Dedifferentiated amniotic fluid mesenchymal stem cell (primary cell): ENCODE data around the gene FRYL.
"Not testable (repeated sequence)": the region's sequence is repeated elsewhere in the genome, so short reads cannot be mapped to it uniquely, and the experiment has no call there.

Experiments used
- DNase-seq: peaks from one replicate; pipeline ENCODE4 v3.0.0-alpha.2; 2016; ENCODE audit errors: extremely low spot score

Gene FRYL

DNA sequence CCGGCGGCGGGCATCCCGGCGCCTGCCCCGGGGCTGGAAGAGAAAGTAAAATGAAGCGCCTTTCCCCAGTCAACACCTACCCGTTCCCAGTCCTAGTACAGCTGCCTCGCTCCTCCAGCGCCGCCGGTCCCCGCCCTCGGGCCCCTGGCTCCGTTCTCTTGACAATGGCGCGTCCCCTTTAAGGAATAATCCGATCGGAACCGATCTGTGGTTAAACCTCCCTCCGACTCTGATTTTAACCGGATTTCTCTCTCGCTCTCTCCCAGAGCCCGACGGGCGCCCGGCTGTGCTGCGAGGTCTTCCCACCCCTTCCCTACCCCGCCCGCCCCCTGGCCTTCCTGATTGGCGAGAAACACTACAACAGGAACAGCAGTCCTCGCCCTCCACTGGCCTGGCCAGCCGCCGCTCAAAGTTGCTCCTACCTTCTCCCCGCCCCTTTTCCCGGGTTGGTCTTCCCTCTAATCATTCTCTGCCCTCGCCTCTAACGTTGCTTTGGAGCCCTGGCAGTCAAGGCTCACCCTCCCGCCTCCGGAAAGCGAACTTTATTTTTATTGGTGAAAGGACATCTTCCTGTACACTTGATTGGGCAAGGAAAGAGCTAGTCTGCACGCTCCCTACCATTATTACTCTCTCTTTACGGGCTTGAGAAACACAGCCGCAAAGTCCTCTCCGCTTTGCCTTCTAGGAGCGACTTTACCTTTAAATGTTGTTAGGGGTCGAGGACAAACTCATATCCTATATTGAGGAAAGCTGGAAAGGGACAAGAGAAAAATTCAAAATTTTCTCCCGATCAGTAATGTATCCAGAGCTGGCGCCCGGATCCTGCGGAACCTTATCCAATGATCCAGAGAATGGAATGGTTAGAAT lies at the start of gene FRYL:
Gene FRYL (minus strand): TSS at position 282 of the 867 bp plus-strand sequence. CDS start 145,869 bp downstream, outside the sequence.
- peak; percentile 100 for DNase-seq

- no peak for DNase-seq
Observed at GRCh38 chr4:48827622-48828021, 47.5 kb upstream of the FRYL start.

DNA sequence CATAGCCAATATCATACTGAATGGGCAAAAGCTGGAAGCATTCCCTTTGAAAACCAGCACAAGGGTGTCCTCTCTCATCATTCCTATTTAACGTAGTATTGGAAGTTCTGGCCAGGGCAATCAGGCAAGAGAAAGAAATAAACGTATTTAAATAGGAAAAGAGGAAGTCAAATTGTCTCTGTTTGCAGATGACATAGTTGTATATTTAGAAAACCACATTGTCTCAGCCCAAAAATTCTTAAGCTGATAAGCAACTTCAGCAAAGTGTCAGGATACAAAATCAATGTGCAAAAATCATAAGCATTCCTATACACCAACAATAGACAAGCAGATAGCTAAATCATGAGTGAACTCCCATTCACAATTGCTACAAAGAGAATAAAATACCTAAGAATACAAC lies 41.4 kb upstream of the FRYL start:
- DNase-seq = not testable (repeated sequence)

DNA sequence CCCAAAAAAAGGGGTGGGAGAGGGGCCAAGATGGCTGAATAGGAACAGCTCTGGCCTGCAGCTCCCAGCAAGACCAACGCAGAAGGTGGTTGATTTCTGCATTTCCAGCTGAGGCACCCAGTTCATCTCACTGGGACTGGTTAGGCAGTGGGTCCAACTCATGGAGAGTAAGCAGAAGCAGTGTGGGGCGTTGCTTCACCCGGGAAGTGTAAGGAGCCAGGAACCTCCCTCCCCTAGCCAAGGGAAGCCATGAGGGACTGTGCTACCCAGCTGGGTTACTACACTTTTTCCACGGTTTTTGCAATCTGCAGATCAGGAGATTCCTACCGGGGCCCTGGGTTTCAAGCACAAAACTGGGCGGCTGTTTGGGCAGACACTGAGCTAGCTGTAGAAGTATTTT lies 36.9 kb upstream of the FRYL start:
- no peak for DNase-seq

DNA sequence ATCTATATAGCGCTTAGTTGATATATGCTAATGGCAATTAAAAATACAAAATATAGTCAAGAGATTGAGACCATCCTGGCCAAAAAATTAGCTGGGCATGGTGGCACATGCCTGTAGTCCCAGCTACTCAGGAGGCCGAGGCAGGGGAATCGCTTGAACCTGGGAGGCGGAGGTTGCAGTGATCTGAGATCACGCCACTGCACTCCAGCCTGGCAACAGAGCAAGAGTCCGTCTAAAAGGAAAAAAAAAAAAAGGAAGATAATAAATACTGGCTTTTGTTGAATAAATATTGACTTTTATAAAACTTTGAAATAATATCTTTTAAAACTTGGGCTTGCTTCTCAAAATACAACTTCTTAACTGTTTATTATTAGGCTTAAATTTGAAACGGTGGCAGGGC lies 36.2 kb upstream of the FRYL start:
- DNase-seq = not testable (repeated sequence)

DNA sequence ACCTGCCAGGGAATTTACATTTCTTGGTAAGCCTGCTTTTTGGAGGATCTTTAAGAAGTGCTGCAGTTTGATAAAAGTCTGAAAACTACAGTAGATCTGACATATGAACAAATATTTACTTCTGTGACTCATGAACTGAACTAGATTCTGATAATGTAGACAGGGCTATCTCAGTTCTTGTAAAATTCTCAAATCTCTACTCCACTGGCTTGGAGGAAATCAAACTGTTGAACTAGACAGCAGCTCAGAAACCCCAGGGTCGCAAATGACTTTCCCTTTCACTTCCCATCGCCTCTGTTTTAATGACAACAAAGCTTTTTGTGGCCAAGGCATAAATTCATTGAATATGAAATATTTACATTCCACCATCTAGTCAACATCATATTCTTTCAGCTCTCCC lies 35.4 kb upstream of the FRYL start:
- no peak for DNase-seq

DNA sequence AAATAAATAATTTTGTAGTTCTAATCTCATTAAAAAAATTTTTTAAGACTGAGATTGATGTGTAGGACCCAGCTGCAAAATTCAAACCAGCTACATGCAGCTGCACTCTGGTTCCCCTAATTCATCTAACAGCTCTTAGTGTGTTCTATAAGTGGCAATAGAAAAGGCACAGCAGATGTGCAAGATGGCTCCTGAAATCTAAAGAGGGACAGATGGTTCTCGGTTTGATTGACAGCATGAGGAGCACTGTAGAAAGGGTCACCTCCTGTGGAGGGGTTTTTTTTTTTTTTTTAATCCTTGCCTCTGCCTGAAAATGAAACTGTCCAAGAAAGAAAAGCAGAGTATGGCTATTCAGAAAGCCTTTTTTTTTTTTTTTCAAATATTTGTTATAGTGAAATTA lies 33.9 kb upstream of the FRYL start:
- no peak for DNase-seq

- no peak for DNase-seq
Observed at GRCh38 chr4:48812866-48813265, 32.8 kb upstream of the FRYL start.

DNA sequence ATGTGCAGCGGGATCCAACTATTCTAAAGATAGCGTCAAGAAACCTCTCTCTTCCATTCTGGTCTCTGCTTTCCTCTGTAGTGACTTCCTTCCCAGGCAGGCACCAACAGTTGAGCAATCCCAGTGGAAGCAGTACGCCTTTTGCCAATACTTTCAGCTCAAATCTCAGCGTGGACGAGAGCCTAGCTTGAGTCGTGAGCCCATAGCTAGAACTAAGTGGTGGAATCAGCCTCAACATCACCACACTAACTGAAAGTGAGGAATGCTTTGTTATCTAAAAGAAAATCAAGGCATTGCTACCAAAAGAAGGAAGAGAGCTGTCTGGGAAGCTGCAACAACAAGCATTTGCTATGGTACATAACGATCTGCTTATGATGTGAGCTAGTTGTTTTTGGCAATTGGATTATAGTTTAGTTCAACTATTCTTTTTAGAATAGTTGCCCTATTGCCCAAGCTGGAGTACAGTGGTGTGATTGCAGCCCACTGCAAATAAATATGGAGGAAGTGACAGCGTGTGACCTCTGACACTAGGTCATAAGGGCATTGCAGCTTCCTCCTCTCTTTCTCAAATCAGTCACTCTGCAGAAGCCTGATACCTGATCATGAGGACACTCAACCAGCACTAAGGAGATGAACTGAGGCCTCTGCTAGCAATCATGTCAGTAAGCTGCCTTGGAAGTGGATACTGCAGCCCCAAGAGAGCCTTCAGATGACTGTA lies 24.7 kb upstream of the FRYL start:
- DNase-seq = no peak

DNA sequence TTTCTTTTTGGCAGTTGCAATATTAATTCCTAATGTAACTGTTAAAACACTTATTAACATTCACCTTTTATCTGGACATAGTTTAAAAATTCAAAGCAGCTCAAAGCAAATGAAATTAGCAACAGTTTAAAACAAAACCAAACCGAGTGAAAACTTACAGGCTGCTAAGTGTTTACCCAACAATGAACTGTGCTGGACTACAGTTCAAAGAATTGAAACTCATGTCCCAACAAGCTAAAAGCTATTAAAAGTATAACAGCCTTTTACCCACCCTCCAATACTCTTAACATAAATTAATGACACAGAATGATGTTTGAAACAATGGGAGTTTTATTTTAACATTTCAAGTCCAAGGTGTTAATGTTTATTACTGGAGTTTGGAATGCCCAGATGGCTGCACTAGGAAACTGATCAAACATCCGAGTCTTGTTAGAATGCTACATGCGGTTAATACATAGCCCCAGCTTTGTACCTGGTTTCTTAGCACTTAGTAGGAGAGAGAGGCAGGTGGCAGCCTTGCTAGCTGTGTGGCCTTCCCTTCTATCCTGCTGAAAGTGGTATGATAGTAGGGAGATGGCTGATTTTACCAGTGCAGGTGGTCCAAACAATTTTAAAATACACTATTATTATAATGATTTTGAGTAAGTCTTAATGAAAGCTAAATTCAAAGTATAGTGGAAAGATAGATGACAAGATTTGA lies 21.1 kb upstream of the FRYL start:
- no peak for DNase-seq

DNA sequence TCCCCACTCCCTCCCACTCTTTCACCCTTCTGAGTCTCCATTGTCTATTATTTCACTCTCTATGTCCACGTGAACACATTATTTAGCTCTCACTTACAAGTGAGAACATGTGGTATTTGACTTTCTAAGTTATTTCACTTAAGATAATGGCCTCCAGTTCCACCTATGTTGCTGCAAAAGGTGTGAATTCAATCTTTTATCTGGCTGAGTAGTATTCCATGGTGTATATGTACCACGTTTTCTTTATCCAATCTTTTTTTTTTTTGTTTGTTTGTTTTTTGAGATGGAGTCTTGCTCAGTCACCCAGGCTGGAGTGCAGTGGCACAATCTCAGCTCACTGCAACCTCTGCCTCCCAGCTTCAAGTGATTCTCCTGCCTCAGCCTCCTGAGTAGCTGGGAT lies 20.1 kb upstream of the FRYL start:
- not testable (repeated sequence) for DNase-seq

GRCh38 chr4:48799157-48799556 lies 19.1 kb upstream of the FRYL start:
- DNase-seq = no peak

DNA sequence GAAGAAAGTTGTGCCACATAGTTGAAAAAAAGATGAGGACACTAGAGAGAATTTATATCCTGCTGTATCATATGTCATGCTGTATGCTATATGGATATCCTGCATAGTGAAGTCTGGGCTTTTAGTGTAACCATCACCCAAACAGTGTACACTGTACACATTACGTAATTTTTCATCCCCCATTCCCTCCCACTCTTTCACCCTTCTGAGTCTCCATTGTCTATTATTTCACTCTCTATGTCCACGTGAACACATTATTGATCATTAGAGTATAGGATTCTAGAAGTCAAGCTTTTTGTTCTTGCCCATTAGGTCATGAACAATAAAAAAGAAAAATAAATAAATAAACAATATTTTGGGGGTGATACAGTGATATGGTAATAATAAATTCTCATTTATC lies 18.0 kb upstream of the FRYL start:
- DNase-seq = no peak

DNA sequence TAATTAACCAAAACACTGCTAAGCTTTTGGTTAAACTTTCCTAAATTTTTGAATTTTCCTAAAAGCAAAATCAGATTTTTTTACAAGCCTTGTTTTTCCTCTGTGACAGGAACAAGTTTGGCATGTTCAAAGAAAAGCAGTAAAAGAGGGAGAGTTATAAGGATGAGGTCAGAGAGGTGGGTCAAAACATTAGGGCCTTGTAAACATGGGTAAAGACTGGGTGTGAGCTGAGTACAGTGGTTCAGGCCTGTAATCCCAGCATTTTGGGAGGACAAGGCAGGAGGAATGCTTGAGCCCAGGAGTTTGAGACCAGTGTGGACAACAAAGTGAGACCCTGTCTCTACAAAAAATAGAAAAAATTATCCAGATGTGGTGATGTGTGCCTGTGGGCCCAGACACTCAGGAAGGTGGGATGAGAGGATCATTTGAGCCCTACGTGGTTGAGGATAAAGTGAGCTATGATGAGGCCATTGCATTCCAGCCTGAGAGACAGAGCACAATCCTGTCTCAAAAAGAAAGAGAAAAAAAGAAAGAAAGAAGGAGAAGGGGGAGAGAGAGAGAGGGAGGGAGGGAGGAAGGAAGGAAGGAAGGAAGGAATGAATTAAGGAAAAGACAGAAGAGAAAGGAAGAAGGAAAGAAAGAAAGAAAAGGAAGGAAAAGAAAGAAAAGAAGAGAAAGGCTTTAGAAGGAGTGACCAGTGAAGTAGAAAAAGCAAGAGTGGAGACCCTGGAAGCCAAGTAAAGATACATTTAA lies 17.0 kb upstream of the FRYL start:
- no peak for DNase-seq

DNA sequence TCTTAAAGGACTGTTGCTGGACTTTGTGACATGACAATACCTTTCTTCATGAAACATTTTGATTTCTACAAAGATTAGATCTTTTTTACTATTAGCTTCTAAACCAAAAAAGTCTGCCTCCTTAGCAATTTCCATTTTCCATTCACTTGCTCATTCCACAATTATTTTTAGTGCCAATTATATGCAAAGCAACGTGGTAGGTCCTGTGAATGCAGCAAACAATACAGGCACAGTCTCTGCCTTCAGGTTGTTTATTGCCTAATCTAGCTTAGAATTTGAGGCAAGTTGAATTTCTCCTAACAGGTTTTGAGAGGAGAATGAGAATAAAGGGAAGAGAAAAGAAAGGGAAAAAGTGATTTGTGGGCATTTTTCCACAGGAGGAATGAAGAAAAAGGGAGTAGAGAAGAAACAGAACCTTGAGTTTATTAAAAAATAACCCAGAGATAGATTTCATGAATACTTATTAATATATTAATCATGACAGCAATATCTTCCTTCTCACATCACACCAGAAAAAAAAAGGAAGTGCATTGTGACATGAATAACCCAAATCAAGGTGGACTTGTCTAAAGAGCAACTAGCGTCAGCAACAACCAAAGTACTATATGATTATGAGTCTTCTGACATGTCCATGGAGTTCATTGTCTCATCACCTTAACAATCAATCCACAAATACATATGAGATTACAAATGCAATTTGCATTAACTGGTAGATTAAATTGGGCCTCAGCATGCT lies 16.3 kb upstream of the FRYL start:
- no peak for DNase-seq

DNA sequence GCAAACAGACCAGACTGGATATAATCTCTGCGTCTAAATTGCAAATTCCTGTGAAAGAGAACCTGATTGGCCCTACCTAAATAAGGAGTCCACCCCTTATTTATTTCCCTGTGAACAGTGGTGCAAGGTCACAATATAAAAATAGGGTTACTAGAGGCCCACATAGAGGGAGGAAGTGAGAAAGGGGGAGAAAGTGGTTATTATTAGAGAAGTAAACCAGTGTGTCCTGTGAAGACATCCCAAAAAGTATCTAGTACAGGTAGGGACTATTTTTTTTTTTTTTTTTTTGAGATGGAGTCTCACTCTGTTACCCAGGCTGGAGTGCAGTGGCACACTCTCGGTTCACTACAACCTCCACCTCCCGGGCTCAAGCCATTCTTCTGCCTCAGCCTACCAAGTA lies 15.0 kb upstream of the FRYL start:
- DNase-seq = no peak

DNA sequence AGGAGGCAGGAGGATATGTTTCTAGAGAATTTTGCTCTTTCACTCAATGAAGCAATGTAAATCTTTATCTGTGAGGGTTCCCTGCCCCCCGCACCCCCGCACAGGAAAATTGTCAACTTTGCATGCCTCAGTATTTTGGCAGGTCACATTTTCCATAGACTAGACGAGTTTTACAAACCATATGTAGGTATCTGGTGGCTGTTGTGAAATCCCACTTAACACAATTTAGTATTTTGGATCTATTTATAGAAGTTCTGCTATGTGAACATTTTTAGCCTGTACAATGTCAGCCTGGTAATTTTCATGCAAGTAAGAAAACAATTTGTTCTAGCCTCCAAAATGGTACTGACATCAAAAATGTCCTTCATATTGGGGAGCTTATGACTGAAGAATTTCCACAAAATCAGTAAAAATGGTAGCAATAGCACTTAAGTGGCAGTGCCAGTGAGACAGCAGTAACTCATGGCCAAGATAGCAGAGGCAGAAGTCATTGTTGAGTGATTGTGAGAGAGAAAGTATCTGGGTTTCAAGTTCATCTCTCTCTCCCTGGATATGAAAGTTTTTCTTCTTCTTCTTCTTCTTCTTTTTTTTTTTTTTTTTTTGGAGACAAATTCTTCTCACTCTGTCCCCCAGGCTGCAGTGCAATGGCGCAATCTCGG lies 12.4 kb upstream of the FRYL start:
- no peak for DNase-seq

- DNase-seq = no peak
Observed at GRCh38 chr4:48791313-48791712, 11.2 kb upstream of the FRYL start.

DNA sequence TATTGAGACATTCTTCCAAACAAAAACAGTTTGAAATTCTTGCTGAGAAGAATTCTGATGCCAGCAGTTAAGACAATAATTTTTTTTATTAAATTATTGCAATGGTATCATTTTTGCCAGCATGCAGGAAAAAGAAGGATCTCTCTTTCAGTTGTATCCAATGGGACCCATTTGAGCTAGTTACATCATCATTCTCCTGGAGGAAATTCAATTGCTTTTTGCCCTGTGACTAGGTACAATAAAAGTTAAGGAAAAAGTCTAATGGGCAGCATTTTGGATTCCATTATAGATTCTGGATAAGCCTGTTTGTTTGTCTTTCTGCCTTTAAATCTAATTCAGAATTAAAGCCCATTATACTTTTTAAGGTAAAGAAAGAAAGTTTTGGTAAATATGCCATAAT lies 10.5 kb upstream of the FRYL start:
- no peak for DNase-seq

DNA sequence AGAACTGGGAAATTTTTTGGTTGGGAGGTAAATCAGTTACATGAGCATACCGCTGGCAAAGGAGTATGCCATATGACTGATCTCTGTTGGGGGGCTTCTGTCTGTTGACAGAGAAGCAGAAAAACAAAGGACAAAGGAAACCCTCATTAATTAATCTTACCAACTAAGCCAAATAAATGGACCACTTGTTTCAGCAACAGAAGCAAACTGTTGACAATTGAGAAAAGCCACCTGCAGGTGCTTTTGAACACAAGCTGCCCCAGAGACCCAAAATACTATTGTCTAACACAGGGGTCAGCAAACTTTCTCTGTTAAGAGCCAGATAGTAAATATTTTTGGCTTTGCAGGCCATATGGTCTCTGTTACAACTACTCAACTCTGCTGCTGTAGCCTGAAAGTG lies 7.0 kb upstream of the FRYL start:
- DNase-seq = no peak

- DNase-seq = no peak
Observed at GRCh38 chr4:48786549-48786948, 6.5 kb upstream of the FRYL start.
